Effector memory CD8-positive, alpha-beta T cell (primary cell): ENCODE data around the gene HNRNPH1.
"Not testable (repeated sequence)": the region's sequence is repeated elsewhere in the genome, so short reads cannot be mapped to it uniquely, and the experiment has no call there.

Experiments used
- ATAC-seq: fragments of 150-1000 bp; cut with Tn5 transposase; replicated peaks from 2 replicates; pipeline ENCODE4 v1.10.0; 2021; ENCODE audit warnings: mild to moderate bottlenecking, moderate library complexity
- DNase-seq, 3 experiments: peaks; one replicate each; pipeline ENCODE4 v3.0.0; 2021
- H3K27ac Mint-ChIP-seq, 2 donors: one replicate each; pipeline ENCODE4 v1.8.0; 2022; ENCODE audit warnings: mild to moderate bottlenecking in 2 of 2, mixed read lengths in 2 of 2, moderate library complexity in 2 of 2
- H3K27me3 Mint-ChIP-seq, 2 donors: one replicate each; pipeline ENCODE4 v1.8.0; 2022; ENCODE audit warnings: mixed read lengths in 2 of 2
- H3K36me3 Mint-ChIP-seq: one replicate; pipeline ENCODE4 v1.8.0; 2022; ENCODE audit warnings: mild to moderate bottlenecking, moderate library complexity, mixed read lengths; ENCODE audit not compliant: insufficient read depth
- H3K4me1 Mint-ChIP-seq, 2 donors: one replicate each; pipeline ENCODE4 v1.8.0; 2022; ENCODE audit warnings: low read depth in 2 of 2, mixed read lengths in 2 of 2
- H3K4me3 Mint-ChIP-seq, 2 donors: one replicate each; pipeline ENCODE4 v1.8.0; 2022; ENCODE audit warnings: mild to moderate bottlenecking in 2 of 2, mixed read lengths in 2 of 2, moderate library complexity in 2 of 2
- H3K9me3 Mint-ChIP-seq, 2 donors: one replicate each; pipeline ENCODE4 v1.8.0; 2022; ENCODE audit warnings: mixed read lengths in 2 of 2
- total RNA-seq, 9 experiments: gene quantifications; one replicate each; lab custom pipeline; 2026; lab: John Stamatoyannopoulos, UW

Gene HNRNPH1
- 1,028 to 2,107 (median 1,121) reads per million in 9 experiments for total RNA-seq

- H3K4me3 Mint-ChIP-seq: peak within 1 kb of the TSS; percentile 97 to 99
- peak; percentile 72 for ATAC-seq
- no peaks in the 10 kb centered on the region for H3K27me3 Mint-ChIP-seq
- peaks cover 66% of the 10 kb centered on the region for H3K36me3 Mint-ChIP-seq
- DNase-seq: peak; percentile 97 to 99 (median 98)
- no peaks in the 10 kb centered on the region for H3K9me3 Mint-ChIP-seq
- H3K27ac Mint-ChIP-seq: peak within 1 kb of the TSS; percentile 99 to 100
- peaks cover 43 to 49% of the 10 kb centered on the region in 2 donors for H3K4me1 Mint-ChIP-seq
Observed at GRCh38 chr5:179623003-179623905, at the start of gene HNRNPH1. TSS of gene HNRNPH1 (minus strand) at chr5:179623671. CDS start at chr5:179623133, 538 bp downstream.

DNA sequence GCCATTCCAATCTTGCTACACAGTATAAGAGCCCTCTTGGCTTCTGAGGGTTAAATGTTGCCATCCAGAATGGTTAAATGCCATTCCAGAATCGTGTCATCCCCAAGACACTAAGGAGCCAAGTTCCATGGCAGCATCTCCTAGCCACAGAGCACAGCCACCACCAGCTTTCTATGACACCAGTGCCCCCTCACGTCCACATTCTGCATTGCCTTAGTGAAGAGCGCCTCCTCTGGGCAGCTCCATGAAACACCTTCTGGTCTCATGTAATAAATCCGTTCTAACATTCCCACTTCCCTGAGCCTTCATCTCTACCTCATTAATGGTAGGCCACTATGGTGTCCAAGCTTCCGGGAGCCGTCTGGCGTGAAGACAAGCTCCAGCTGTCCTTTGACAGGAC, 44.9 kb upstream of the HNRNPH1 start:
- no peak overlapping the region for H3K4me3 Mint-ChIP-seq
- H3K27me3 Mint-ChIP-seq: peaks cover 0 to 6% of the 10 kb centered on the region in 2 donors
- peak; percentile 90 for ATAC-seq
- H3K9me3 Mint-ChIP-seq: no peaks in the 10 kb centered on the region
- H3K4me1 Mint-ChIP-seq: peaks cover 3 to 4% of the 10 kb centered on the region in 2 donors
- no peak overlapping the region for H3K27ac Mint-ChIP-seq
- H3K36me3 Mint-ChIP-seq: peaks cover 6% of the 10 kb centered on the region
- DNase-seq: peak; percentile 52 to 54 (median 54)

DNA sequence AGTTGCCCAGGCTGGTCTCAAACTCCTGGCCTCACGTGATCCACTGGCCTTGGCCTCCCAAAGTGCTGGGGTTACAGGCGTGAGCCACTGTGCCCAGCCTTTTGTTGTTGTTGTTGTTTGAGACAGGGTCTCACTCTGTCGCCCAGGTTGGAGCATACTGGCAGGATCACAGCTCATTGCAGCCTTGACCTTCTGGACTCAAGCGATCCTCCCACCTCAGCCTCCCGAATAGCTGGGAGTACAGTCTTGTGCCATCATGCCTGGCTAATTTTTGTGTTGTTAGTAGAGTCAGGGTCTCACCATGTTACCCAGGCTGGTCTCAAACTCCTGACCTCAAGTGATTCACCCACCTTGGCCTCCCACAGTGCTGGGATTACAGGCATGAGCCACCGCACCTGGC, 38.2 kb upstream of the HNRNPH1 start:
- H3K27ac Mint-ChIP-seq, H3K4me3 Mint-ChIP-seq, H3K4me1 Mint-ChIP-seq, H3K36me3 Mint-ChIP-seq, H3K9me3 Mint-ChIP-seq, DNase-seq, H3K27me3 Mint-ChIP-seq, ATAC-seq: not testable (repeated sequence)

GRCh38 chr5:179658179-179658856, 34.8 kb upstream of the HNRNPH1 start:
- H3K36me3 Mint-ChIP-seq, H3K9me3 Mint-ChIP-seq, H3K27me3 Mint-ChIP-seq, ATAC-seq, DNase-seq, H3K4me1 Mint-ChIP-seq: not testable (repeated sequence)
- Mint-ChIP-seq H3K4me3 (peak overlapping the region; percentile 50 to 70), H3K27ac (peak overlapping the region in 1 of 2 donors; percentile 44)

- not testable (repeated sequence) for H3K4me3 Mint-ChIP-seq, H3K27me3 Mint-ChIP-seq, H3K9me3 Mint-ChIP-seq, H3K36me3 Mint-ChIP-seq, H3K4me1 Mint-ChIP-seq, H3K27ac Mint-ChIP-seq
- DNase-seq: peak in 1 of 3 experiments; percentile 16
- ATAC-seq: peak; percentile 95
Observed at GRCh38 chr5:179657302-179658178, 34.1 kb upstream of the HNRNPH1 start.

DNA sequence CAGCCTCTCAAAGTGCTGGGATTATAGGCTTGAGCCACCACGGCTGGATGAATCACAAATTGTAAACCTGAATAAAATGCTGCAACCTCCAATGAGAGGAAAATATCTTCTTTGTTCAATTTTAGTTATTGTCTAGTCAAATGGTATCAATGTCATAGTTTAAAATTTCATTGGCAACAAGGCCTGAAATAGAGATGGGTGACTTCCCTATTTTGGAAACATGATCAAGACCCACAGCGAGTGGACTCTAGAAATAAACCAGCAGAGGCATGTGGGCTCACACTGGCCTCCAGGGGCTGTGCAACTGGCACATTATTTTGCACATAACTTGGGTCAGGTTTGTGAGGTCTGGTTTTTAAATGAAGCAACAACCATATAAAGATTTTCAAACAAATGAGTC, 29.7 kb upstream of the HNRNPH1 start:
- not testable (repeated sequence) for DNase-seq, H3K36me3 Mint-ChIP-seq, H3K4me1 Mint-ChIP-seq, H3K27me3 Mint-ChIP-seq, H3K9me3 Mint-ChIP-seq, H3K27ac Mint-ChIP-seq, H3K4me3 Mint-ChIP-seq, ATAC-seq

- ATAC-seq: not testable (repeated sequence)
Observed at GRCh38 chr5:179650245-179650644, 26.8 kb upstream of the HNRNPH1 start.

DNA sequence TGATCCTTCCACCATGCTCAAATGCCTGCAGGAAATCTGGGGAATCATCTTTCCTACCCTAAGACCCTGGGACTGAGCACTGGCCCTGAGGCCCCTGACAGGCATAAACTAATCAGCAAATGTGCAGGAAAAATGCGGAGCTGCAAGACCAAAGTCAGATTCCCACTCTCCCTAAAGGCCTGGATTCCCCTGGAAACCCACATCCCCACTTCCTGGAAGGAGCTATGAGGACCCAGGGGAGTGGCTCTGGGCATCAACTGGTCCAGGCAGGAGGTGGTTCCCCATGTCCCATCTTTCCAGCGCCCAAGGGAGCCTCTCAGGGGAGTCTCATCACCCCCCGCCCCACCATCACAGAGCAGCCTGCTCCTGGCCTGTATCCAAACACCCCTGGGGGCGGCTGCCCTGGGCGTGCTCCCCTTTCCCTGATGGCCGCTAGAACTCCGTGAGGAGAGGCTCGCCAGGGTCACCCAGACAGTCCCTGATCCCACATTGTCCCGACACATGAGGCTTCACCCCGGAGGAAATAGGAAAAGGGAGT, 25.8 kb upstream of the HNRNPH1 start:
- H3K36me3 Mint-ChIP-seq, H3K27me3 Mint-ChIP-seq, H3K27ac Mint-ChIP-seq, DNase-seq, ATAC-seq, H3K4me1 Mint-ChIP-seq, H3K4me3 Mint-ChIP-seq, H3K9me3 Mint-ChIP-seq: not testable (repeated sequence)

More at GRCh38 chr5:179650245-179650644, 26.8 kb upstream of the HNRNPH1 start:
- H3K27ac Mint-ChIP-seq, DNase-seq, H3K27me3 Mint-ChIP-seq, H3K4me1 Mint-ChIP-seq, H3K36me3 Mint-ChIP-seq, H3K4me3 Mint-ChIP-seq, H3K9me3 Mint-ChIP-seq: not testable (repeated sequence)

DNA sequence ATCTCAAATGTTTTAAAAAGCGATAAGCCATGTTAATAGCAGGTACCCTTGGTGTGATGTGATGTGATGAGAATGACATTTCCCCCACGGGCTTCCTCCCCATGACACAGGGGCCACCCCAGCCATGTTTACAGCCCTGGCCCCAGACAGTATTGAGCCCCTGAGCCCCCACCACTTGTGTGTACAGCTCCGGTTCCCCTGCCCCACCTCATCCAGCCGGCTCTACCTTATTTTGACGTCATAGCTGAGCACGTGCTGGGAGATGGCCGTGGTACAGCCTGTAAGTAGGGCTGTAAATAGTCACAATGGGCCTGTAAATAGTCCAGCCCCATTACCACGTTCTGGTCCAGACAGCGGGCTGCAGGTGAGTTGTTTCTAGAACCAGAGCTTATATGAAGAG, 24.9 kb upstream of the HNRNPH1 start:
- H3K4me3 Mint-ChIP-seq: no peak overlapping the region
- H3K36me3 Mint-ChIP-seq: no peaks in the 10 kb centered on the region
- no peak for ATAC-seq
- H3K4me1 Mint-ChIP-seq: no peaks in the 10 kb centered on the region
- no peak for DNase-seq
- H3K27ac Mint-ChIP-seq: no peak overlapping the region
- no peaks in the 10 kb centered on the region for H3K9me3 Mint-ChIP-seq
- H3K27me3 Mint-ChIP-seq: peaks cover 0 to 6% of the 10 kb centered on the region in 2 donors

GRCh38 chr5:179644766-179645165, 21.3 kb upstream of the HNRNPH1 start:
- H3K9me3 Mint-ChIP-seq, DNase-seq, H3K36me3 Mint-ChIP-seq, H3K4me1 Mint-ChIP-seq, H3K4me3 Mint-ChIP-seq, H3K27ac Mint-ChIP-seq, ATAC-seq: not testable (repeated sequence)
- H3K27me3 Mint-ChIP-seq: peaks cover 8 to 12% of the 10 kb centered on the region in 2 donors

DNA sequence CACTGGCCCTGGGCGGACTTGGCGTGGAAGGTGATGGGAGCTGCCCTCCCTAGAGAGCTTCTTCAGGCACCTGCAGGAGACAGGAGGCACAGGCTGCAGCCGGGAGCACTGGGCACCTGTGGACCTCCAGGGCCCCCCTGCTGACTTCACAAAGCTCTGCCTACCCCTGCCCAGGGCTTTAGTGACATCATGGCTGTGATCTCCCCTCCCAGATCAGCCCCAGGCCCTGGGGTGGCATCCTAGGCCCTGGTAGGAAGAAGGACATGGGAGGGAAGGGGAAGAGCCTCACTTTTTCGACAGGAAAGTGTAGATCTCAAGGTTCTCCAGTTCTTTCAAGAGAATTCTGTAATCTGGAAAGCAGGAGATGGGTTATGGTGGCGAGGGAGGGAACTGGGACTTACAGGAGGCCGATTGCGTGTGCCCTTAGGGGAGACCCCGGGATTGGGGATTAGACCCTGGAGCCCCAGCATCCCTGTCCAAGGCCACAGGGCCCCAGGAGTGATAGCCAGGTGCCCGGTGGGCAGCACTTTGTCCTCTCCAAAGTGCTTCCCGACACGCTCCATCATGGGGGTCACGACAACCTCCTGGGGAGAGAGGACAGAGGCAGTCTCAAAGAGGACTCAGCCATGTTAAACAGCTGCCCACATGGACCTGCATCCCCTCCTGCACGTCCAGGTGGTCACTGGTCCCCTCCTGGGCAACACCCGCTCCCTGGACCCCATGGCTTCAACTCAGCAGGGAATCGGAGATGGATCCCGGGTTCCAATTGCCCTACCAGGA, 19.9 kb upstream of the HNRNPH1 start:
- H3K27ac Mint-ChIP-seq, DNase-seq, H3K36me3 Mint-ChIP-seq, H3K4me1 Mint-ChIP-seq, H3K9me3 Mint-ChIP-seq, H3K4me3 Mint-ChIP-seq, ATAC-seq: not testable (repeated sequence)
- peaks cover 8 to 12% of the 10 kb centered on the region in 2 donors for H3K27me3 Mint-ChIP-seq

- DNase-seq, ATAC-seq, H3K36me3 Mint-ChIP-seq, H3K4me1 Mint-ChIP-seq, H3K27ac Mint-ChIP-seq, H3K9me3 Mint-ChIP-seq, H3K4me3 Mint-ChIP-seq: not testable (repeated sequence)
- H3K27me3 Mint-ChIP-seq: peaks cover 8 to 12% of the 10 kb centered on the region in 2 donors
Observed at GRCh38 chr5:179642626-179643025, 19.2 kb upstream of the HNRNPH1 start.
